HL-60 (cell line): ENCODE data around the gene ZNF277.

Experiments used
- DNase-seq, 2 experiments: peaks; one replicate each; pipeline ENCODE4 v3.0.0-alpha.2; 2010 to 2020; ENCODE audit warnings: low read depth in 1 of 2, low spot score in 1 of 2
- H3K27ac ChIP-seq: fragments of 250-450 bp; sonication (Bioruptor Pico); replicated peaks from 2 replicates; pipeline ENCODE4 v1.5.1; 2020; ENCODE audit warnings: mild to moderate bottlenecking, moderate library complexity
- H3K27me3 ChIP-seq: fragments of 250-450 bp; sonication (Bioruptor Pico); 2 replicates; pipeline ENCODE4 v1.5.1; 2021; ENCODE audit warnings: mild to moderate bottlenecking, moderate library complexity; ENCODE audit not compliant: insufficient read depth, poor library complexity, severe bottlenecking
- H3K4me3 ChIP-seq: replicated peaks from 2 replicates; pipeline ENCODE4 v1.5.1; 2011; ENCODE audit warnings: mild to moderate bottlenecking, control low read depth, low read length; ENCODE audit not compliant: insufficient read depth
- GABPA ChIP-seq: IDR thresholded peaks from 2 replicates; pipeline ENCODE4 v1.6.1; 2012; ENCODE audit warnings: low read depth
- POLR2AphosphoS5 ChIP-seq: IDR thresholded peaks from 2 replicates; pipeline ENCODE4 v1.6.1; 2012; ENCODE audit warnings: low read depth
- SPI1 ChIP-seq: IDR thresholded peaks from 2 replicates; pipeline ENCODE4 v1.6.1; 2012; ENCODE audit warnings: low read depth, mild to moderate bottlenecking, borderline replicate concordance
- TF ChIP-seq, protein P1 (sequence below): IDR thresholded peaks from 2 replicates; pipeline ENCODE4 v1.6.1; 2012; ENCODE audit warnings: low read depth; ENCODE audit not compliant: insufficient replicate concordance
- TF ChIP-seq, protein P2 (sequence below): IDR thresholded peaks from one replicate; pipeline ENCODE4 v1.5.1; 2011; ENCODE audit warnings: low read length, control low read depth, inconsistent platforms; ENCODE audit not compliant: insufficient read depth

ZNF277 gene

DNA sequence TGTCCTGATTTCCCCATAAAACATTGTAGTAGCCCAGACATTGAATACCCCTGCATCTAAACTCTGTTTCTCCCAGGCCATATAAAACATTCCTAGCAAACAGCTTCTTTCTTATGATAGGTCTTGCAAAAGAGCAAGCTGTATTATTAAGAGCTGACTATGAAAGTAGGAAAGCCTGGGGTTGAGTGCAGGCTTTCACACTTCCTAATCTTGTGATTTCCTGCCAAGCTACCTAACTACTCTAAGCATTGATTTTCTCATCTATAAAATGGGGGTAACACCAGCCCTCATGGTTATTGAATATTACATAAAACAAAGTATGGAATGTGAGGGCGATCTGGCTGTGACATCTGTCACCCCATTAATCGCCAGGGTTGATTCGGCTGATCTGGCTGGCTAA lies 81.8 kb downstream of the ZNF277 start:
- Histone ChIP-seq H3K27ac (no peak overlapping the region), H3K4me3 (no peak overlapping the region), H3K27me3 (no peaks in the 10 kb centered on the region)
- TF ChIP-seq, protein P1, sequence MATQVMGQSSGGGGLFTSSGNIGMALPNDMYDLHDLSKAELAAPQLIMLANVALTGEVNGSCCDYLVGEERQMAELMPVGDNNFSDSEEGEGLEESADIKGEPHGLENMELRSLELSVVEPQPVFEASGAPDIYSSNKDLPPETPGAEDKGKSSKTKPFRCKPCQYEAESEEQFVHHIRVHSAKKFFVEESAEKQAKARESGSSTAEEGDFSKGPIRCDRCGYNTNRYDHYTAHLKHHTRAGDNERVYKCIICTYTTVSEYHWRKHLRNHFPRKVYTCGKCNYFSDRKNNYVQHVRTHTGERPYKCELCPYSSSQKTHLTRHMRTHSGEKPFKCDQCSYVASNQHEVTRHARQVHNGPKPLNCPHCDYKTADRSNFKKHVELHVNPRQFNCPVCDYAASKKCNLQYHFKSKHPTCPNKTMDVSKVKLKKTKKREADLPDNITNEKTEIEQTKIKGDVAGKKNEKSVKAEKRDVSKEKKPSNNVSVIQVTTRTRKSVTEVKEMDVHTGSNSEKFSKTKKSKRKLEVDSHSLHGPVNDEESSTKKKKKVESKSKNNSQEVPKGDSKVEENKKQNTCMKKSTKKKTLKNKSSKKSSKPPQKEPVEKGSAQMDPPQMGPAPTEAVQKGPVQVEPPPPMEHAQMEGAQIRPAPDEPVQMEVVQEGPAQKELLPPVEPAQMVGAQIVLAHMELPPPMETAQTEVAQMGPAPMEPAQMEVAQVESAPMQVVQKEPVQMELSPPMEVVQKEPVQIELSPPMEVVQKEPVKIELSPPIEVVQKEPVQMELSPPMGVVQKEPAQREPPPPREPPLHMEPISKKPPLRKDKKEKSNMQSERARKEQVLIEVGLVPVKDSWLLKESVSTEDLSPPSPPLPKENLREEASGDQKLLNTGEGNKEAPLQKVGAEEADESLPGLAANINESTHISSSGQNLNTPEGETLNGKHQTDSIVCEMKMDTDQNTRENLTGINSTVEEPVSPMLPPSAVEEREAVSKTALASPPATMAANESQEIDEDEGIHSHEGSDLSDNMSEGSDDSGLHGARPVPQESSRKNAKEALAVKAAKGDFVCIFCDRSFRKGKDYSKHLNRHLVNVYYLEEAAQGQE = no peak
- TF ChIP-seq, protein P2, sequence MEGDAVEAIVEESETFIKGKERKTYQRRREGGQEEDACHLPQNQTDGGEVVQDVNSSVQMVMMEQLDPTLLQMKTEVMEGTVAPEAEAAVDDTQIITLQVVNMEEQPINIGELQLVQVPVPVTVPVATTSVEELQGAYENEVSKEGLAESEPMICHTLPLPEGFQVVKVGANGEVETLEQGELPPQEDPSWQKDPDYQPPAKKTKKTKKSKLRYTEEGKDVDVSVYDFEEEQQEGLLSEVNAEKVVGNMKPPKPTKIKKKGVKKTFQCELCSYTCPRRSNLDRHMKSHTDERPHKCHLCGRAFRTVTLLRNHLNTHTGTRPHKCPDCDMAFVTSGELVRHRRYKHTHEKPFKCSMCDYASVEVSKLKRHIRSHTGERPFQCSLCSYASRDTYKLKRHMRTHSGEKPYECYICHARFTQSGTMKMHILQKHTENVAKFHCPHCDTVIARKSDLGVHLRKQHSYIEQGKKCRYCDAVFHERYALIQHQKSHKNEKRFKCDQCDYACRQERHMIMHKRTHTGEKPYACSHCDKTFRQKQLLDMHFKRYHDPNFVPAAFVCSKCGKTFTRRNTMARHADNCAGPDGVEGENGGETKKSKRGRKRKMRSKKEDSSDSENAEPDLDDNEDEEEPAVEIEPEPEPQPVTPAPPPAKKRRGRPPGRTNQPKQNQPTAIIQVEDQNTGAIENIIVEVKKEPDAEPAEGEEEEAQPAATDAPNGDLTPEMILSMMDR = no peak
- TF ChIP-seq GABPA = no peak
- no peak for TF ChIP-seq SPI1
- TF ChIP-seq POLR2AphosphoS5 = no peak
- DNase-seq = no peak

DNA sequence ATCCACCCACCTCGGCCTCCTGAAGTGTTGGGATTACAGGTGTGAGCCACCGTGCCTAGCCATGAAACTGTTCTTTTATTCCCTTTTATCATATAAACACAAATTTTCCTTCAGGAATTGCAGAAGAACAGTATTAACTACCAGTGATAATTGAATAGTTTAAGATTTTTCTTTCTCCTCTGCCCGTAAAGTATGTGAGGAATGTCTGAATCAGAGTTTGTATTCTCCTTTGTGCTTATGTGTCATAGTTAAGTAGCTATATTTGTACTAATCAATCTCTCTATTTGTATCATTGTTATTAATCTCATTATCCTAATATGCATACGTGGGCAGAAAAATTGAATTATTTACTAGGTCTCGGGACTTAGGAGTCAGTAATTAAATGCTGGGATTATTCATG lies 83.6 kb downstream of the ZNF277 start:
- Histone ChIP-seq H3K4me3 (no peak overlapping the region), H3K27ac (no peak overlapping the region), H3K27me3 (no peaks in the 10 kb centered on the region)
- DNase-seq = no peak
- TF ChIP-seq, protein P1 = no peak

DNA sequence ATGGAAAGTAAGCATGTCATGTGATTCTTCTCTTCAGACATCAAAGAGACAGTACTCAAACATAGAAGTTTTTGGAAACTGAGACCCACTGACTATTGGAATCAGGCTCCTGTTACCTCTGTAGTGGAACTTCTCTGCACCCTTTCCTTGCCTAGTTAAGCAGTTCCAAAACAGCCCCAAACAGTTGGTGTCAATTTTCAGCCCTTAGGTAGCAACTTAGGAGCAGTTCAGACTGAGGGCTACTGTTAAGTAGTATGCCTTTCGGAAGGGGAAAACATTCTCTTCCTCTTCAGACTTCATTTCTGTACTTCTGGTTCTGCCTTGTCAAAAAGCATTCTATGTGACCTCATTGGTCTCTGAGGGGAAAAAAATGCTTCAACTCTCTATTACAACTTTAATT lies 85.7 kb downstream of the ZNF277 start:
- Histone ChIP-seq H3K27ac (no peak overlapping the region), H3K4me3 (no peak overlapping the region), H3K27me3 (no peaks in the 10 kb centered on the region)
- DNase-seq = no peak
- TF ChIP-seq, protein P2 = no peak
- TF ChIP-seq POLR2AphosphoS5 = no peak
- TF ChIP-seq SPI1 = no peak
- TF ChIP-seq GABPA = no peak
- TF ChIP-seq, protein P1 = no peak

- no peak for DNase-seq
- H3K27ac ChIP-seq = no peak overlapping the region
- no peak overlapping the region for H3K4me3 ChIP-seq
- TF ChIP-seq, protein P1 = no peak
- no peak for TF ChIP-seq SPI1
- no peak for TF ChIP-seq GABPA
- TF ChIP-seq POLR2AphosphoS5 = no peak
- TF ChIP-seq, protein P2 = no peak
- no peaks in the 10 kb centered on the region for H3K27me3 ChIP-seq
Measured at GRCh38 chr7:112293416-112293815, 86.9 kb downstream of the ZNF277 start.
